IPS DF 6.9 (cell line): ENCODE results near the gene ZNF23.
A peak's percentile ranks its signal among the peaks of the same experiment; 100 is the strongest.

Experiments used
- DNase-seq: peaks from one replicate; pipeline ENCODE4 v3.0.0-alpha.2; 2013; ENCODE audit warnings: low read depth, low spot score
- H3K27ac ChIP-seq: one replicate; pipeline ENCODE4 v1.5.1; 2013; ENCODE audit warnings: low read length, control low read depth
- H3K27me3 ChIP-seq: 2 replicates; pipeline ENCODE4 v1.6.1; 2013; ENCODE audit warnings: mild to moderate bottlenecking, low read length; ENCODE audit not compliant: control insufficient read depth, insufficient read depth
- H3K36me3 ChIP-seq: 2 replicates; pipeline ENCODE4 v1.6.1; 2013; ENCODE audit warnings: low read length; ENCODE audit not compliant: control insufficient read depth, insufficient read depth
- H3K4me1 ChIP-seq: 2 replicates; pipeline ENCODE4 v1.6.1; 2013; ENCODE audit warnings: low read length; ENCODE audit not compliant: control insufficient read depth, insufficient read depth
- H3K4me3 ChIP-seq: 2 replicates; pipeline ENCODE4 v1.5.1; 2013; ENCODE audit warnings: mild to moderate bottlenecking, low read length
- H3K9me3 ChIP-seq: 2 replicates; pipeline ENCODE4 v1.6.1; 2013; ENCODE audit warnings: low read length, inconsistent platforms; ENCODE audit not compliant: control insufficient read depth, insufficient read depth
- WGBS: extraction: QIAGEN DNeasy Blood & Tissue Kit; methylation state at CpG from one replicate; pipeline ENCODE4 v1.1.7; 2013; ENCODE audit warnings: mixed read lengths, missing lambda C conversion rate; ENCODE audit not compliant: insufficient read length, insufficient coverage; 5-methylcytosine and 5-hydroxymethylcytosine counted together

Gene ZNF23

DNA sequence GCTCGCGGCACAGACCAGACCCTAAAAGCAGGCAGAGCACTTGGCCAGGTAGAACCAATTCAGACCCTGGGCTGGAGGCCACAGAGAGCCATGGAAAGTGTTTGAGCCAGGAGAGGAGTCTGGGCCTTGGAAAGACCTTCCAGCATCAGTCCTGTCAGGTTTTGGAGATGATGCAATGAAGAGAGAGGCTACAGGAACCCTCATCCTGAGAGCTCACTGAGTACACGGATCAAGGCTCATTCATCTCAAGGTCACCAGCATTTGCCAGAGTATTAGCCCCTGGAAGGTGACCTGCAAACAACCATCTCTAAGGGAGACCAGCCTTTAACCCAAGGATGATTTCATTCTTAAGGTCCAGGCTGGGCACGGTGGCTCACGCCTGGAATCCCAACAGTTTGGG is 48.0 kb downstream of the ZNF23 start:
- H3K27ac ChIP-seq = no peak overlapping the region
- H3K36me3 ChIP-seq = no peaks in the 10 kb centered on the region
- no peaks in the 10 kb centered on the region for H3K27me3 ChIP-seq
- no peak overlapping the region for H3K4me3 ChIP-seq
- no peak for DNase-seq
- H3K9me3 ChIP-seq = no peaks in the 10 kb centered on the region
- H3K4me1 ChIP-seq = peaks cover 2% of the 10 kb centered on the region
- WGBS = no CpG with 5 or more reads among the region's 5 CpGs

DNA sequence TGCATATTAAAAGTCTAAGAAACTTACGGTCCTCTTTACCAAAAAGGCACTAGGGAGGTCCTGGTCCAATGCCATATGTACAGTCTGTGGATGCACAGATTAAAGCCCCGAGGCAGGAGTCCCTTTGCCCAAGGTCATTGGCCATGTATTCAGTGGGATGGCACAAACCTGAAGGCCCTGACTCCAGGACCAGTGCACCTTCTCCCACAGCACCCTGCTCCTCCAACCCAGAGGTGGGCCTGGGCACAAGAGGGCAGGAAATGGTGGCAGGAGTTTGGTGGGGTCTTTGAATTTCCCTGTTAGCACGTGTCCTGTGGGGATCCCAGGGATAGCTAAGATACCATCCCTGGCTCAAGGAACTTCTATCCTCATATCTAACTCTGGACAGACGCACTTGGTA is 48.7 kb downstream of the ZNF23 start:
- Histone ChIP-seq H3K4me3 (no peak overlapping the region), H3K9me3 (no peaks in the 10 kb centered on the region), H3K36me3 (no peaks in the 10 kb centered on the region), H3K27ac (no peak overlapping the region), H3K4me1 (peaks cover 2% of the 10 kb centered on the region), H3K27me3 (no peaks in the 10 kb centered on the region)
- WGBS = no CpG with 5 or more reads among the region's 4 CpGs
- no peak for DNase-seq

DNA sequence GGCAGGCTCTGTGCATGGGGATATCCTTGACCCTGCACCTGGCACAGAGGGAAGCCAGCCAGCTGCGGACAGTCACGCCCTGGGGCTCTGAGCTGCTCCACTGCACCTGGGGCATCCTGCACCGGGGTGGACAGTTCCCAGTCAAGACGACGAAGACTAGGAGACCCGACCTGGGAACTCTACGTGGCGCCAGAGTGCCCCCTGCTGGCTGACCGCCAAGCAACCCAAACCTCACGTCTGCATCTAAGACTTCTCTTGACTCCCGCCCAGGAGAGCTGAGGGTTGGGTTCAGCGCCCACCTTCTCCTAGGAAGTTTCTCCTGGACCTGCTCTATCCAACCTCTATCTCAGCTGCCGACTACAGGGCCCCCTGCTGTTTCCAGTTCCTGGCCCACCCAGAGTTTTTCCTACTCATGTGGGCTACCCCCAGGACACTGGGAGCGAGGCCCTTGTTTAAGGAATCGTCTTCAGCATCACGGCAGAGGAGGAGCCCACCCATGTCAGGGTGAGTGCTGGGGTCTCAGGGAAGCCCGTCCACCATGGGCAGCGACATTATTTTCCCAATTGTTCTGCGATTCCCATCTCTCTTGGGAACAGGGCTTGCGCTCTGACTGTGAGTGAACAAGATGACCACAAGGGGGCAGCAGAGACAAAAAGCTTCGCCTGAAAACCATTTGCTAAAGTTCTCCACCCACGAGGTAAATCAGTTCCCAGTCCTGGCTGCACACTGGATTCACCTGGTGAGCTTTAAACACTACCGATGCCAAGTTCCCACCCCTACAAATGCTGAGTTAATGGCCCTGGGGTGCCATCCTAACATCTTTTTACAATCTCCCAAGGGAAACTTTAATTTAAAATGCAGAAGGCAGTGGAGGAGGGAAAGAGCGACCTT is 49.5 kb downstream of the ZNF23 start:
- peak; percentile 82 for DNase-seq
- WGBS = no CpG with 5 or more reads among the region's 24 CpGs
- H3K4me1 ChIP-seq = peaks cover 2% of the 10 kb centered on the region

DNA sequence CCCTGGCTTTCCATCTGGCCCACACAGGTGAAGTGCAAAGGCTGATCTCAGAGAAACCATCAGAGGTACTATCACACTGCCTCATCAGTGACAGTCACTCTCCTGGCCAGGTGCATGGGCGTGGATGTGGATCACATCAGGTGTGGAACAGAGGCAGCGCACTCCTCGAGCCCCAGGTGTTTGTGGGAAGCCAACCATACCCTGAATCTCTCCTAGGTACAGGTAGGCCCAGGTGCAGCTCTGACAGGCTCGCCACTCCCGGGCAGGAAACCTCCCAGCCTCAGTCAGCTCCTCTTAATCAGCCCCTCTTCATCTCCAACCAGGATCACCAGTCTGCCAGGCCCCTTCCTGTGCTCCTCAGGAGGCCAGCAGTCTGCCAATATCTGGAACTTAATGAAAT is 51.9 kb downstream of the ZNF23 start:
- Histone ChIP-seq H3K4me1 (peaks cover 2% of the 10 kb centered on the region), H3K9me3 (no peaks in the 10 kb centered on the region), H3K36me3 (no peaks in the 10 kb centered on the region), H3K4me3 (no peak overlapping the region), H3K27ac (no peak overlapping the region), H3K27me3 (no peaks in the 10 kb centered on the region)
- no CpG with 5 or more reads among the region's 5 CpGs for WGBS
- no peak for DNase-seq

More for the DNA sequence above, 49.5 kb downstream of the ZNF23 start:
- no peaks in the 10 kb centered on the region for H3K36me3 ChIP-seq
- H3K4me3 ChIP-seq = peak overlapping the region; percentile 42; the same call in 1 of the 2 replicates
- no peak overlapping the region for H3K27ac ChIP-seq
- H3K27me3 ChIP-seq = no peaks in the 10 kb centered on the region
- H3K9me3 ChIP-seq = no peaks in the 10 kb centered on the region

DNA sequence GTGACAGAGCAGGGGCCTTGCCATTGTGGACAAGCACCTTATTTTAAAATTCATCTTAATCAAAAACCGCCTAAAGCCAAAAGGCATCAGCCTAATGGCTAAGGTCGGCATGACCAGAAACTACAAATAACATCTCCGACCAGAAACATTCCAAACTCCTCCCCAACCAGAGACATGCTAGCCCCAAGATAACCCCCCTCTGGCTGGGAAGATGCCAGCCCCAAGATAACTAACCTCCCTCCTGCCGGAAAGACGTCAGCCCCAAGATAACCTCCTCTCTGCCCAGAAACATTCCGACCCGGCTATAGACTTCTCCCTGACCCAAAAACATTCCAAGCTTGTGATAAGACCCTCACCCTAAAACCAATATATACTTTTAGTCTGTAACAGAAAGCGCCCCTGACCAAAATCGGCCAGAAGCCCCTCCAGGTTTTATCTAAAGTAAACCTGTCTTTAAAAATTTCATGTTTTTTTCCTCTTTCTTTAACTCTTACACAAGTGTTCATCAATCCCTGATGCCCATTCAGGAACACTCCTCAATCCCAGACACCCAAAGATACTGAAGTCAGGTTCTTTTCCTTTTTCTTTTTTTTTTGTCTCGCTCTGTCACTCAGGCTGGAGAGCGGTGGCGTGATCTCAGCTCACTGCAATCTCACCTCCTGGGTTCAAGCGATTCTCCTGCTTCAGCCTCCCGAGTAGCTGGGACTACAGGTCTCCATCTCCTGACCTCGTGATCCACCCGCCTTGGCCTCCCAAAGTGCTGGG is 52.9 kb downstream of the ZNF23 start:
- Histone ChIP-seq H3K27ac (no peak overlapping the region), H3K4me1 (peaks cover 2% of the 10 kb centered on the region), H3K27me3 (no peaks in the 10 kb centered on the region), H3K9me3 (no peaks in the 10 kb centered on the region), H3K36me3 (no peaks in the 10 kb centered on the region), H3K4me3 (no peak overlapping the region)
- no peak for DNase-seq
- WGBS = no CpG with 5 or more reads among the region's 16 CpGs

DNA sequence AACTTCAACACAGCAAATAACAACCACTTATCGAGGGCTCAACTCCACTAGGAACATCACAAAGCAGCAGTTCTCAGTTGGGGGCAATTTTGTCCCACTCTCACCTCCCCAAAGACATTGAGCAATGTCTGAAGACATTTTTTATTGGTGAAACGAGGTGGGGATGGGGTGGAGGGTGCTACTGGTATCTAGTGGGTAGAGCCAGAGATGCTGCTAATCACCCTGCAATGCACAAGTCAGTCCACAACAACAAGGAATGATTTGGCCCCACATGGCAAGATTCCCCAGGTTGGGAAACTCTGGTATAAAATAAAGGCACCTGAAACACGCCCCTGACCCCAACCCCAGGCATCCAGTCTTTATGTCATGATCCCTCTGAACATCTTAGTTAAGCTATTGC is 53.5 kb downstream of the ZNF23 start:
- H3K9me3 ChIP-seq = no peaks in the 10 kb centered on the region
- WGBS = no CpG with 5 or more reads among the region's 3 CpGs
- no peak overlapping the region for H3K27ac ChIP-seq
- no peak for DNase-seq
- H3K4me1 ChIP-seq = peaks cover 2% of the 10 kb centered on the region
- H3K36me3 ChIP-seq = no peaks in the 10 kb centered on the region
- no peaks in the 10 kb centered on the region for H3K27me3 ChIP-seq
- no peak overlapping the region for H3K4me3 ChIP-seq

DNA sequence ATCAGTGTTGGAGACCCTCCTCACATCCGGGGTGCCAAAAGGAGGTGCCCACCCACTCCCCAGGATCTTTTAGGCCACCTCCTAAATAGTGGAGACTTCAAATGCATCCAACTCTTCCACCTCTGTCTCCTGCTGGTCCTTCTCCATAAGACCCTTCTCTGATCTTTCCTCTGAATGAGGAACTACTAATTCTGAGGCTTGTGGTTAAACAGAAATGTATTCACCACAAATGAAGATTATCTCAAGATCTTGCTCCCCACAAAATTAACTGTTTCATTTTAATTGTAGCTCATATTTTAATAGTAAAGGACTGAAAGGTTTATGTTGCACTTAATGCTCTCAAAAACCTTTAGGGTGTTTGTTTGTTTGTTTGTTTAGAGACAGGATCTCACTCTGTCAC is 54.3 kb downstream of the ZNF23 start:
- WGBS = no CpG with 5 or more reads among the region's 1 CpG
- Histone ChIP-seq H3K36me3 (no peaks in the 10 kb centered on the region), H3K27ac (no peak overlapping the region), H3K9me3 (no peaks in the 10 kb centered on the region), H3K27me3 (no peaks in the 10 kb centered on the region), H3K4me1 (peaks cover 2% of the 10 kb centered on the region), H3K4me3 (no peak overlapping the region)
- DNase-seq = no peak

DNA sequence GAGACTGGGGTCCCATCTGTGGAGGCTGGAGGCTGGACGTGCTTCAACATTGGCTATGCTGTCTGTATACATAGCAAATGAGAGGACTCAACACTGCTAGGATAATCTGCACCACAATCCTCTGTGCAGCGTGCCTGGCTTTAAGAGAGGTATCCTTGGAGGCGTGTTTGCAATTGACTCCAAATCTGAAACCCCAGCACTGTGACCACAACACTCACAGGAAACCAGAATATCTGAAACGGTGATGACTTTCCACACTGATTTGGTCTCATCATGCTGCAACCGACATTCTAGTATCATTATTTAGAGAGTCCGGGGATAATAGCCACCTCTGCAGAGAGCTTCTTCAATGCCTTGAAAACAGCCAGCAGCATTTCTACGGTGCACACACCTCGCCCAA is 55.3 kb downstream of the ZNF23 start:
- Histone ChIP-seq H3K36me3 (no peaks in the 10 kb centered on the region), H3K4me3 (no peak overlapping the region), H3K27me3 (no peaks in the 10 kb centered on the region), H3K9me3 (no peaks in the 10 kb centered on the region), H3K4me1 (no peaks in the 10 kb centered on the region), H3K27ac (no peak overlapping the region)
- DNase-seq = no peak
- no CpG with 5 or more reads among the region's 8 CpGs for WGBS

DNA sequence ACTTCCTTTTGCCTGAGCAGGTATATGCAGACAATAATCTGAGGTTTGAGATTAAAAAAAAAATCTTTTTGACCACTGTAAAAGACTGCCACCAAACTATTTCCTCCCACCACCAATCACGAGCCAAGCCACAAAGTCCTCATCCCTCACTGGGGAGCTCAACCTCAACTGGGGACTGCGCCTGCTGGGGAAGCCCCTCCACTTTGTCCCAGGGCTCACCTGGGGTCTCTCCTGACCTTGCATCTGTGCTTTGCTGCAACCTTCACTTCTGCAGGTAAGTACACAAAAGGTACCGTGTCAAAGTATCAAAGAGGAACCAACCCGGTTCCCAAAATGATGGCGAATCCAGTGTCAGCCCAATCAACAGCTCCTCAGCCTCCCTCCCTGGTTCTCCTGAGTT is 55.7 kb downstream of the ZNF23 start:
- DNase-seq = no peak
- no CpG with 5 or more reads among the region's 5 CpGs for WGBS
- no peaks in the 10 kb centered on the region for H3K27me3 ChIP-seq

DNA sequence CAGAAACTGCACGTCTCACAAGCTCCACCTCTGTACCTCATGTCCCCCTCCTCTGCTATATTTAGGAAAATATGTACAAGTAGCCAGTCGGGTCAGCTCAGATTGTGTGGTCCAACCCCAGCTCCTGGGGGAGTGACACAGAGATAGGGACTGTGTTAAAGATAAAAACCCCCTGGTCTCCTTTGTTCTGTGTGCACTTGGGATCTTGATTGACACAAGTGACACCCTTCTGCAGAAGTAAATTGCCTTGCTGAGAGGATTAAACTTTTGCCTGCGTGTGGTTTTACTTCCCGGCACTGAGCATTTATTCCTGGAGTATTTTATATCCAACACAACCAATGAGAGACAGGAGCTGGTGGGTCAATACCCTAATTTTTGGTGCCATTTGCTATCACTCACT is 57.7 kb downstream of the ZNF23 start:
- H3K27me3 ChIP-seq = no peaks in the 10 kb centered on the region
- no peak overlapping the region for H3K4me3 ChIP-seq
- H3K36me3 ChIP-seq = no peaks in the 10 kb centered on the region
- DNase-seq = no peak
- H3K4me1 ChIP-seq = no peaks in the 10 kb centered on the region
- no peaks in the 10 kb centered on the region for H3K9me3 ChIP-seq
- no CpG with 5 or more reads among the region's 4 CpGs for WGBS
- H3K27ac ChIP-seq = no peak overlapping the region

More for the DNA sequence above, 55.7 kb downstream of the ZNF23 start:
- H3K4me3 ChIP-seq = no peak overlapping the region
- no peaks in the 10 kb centered on the region for H3K4me1 ChIP-seq
- H3K9me3 ChIP-seq = no peaks in the 10 kb centered on the region
- H3K27ac ChIP-seq = no peak overlapping the region
- no peaks in the 10 kb centered on the region for H3K36me3 ChIP-seq
